ENCODE results near the gene COL4A6. TPM values are rescaled to one million over a fixed set of nuclear protein-coding genes. Genes with fewer than 3 reads are reported as not detected.

COL4A6 gene
- total RNA-seq, 1 donor: not detected

DNA sequence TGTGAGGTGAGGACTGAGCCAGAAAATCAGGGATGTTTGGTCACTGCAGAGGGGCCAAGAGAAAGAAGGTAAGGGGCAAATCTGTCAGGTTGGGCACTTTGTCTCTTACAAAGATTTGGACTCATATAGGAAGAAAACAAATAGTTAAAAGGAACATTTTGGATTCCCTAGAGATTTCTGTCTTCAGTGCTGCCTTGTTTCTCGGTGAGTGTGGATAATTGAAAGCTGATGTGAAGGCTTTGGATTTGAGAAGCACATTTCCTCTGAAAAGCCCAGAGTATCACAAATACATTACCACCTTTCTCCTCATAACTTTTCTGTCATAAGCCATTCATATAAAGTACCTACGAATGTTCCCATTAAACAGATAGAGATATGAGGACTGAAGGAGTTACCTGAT lies 239.2 kb downstream of the COL4A6 start:
- no peaks in the 10 kb centered on the region for H3K4me1 ChIP-seq (ENCODE audit: insufficient read depth, low read length)
- no peak overlapping the region for H3K4me3 ChIP-seq (ENCODE audit: low read length)
- H3K9me3 ChIP-seq (ENCODE audit: low read depth, low read length): no peaks in the 10 kb centered on the region
- H3K27me3 ChIP-seq (ENCODE audit: insufficient read depth, low read length): no peaks in the 10 kb centered on the region

GRCh38 chrX:108198420-108198819 lies 239.8 kb downstream of the COL4A6 start:
- Histone ChIP-seq H3K4me3 (ENCODE audit: low read length) (no peak overlapping the region), H3K27me3 (ENCODE audit: insufficient read depth, low read length) (no peaks in the 10 kb centered on the region)

GRCh38 chrX:108186811-108187210 lies 251.4 kb downstream of the COL4A6 start:
- Histone ChIP-seq H3K4me3 (ENCODE audit: low read length) (no peak overlapping the region), H3K9me3 (ENCODE audit: low read depth, low read length) (no peaks in the 10 kb centered on the region), H3K4me1 (ENCODE audit: insufficient read depth, low read length) (no peaks in the 10 kb centered on the region), H3K27me3 (ENCODE audit: insufficient read depth, low read length) (no peaks in the 10 kb centered on the region)

More at GRCh38 chrX:108198420-108198819, 239.8 kb downstream of the COL4A6 start:
- Histone ChIP-seq H3K4me1 (ENCODE audit: insufficient read depth, low read length) (no peaks in the 10 kb centered on the region), H3K9me3 (ENCODE audit: low read depth, low read length) (no peaks in the 10 kb centered on the region)

DNA sequence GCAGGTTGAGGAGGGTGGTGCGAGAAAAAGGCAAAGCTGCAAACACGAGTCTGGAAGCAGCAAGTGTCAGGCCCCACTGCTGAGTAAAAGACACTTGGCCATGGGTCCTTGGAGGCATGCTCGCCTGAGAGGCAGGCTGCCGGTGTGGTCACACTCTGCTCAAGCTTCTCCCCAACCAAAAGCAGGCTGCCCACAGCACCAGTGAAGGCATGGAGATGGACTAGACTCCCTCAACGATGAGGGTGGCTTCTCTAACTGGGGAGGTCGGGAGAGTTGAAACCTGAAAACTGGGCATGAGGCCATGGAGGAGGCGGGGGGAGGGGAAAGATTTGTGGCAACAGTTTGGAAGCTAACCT lies 260.1 kb downstream of the COL4A6 start:
- Histone ChIP-seq H3K4me3 (ENCODE audit: low read length) (no peak overlapping the region), H3K27me3 (ENCODE audit: insufficient read depth, low read length) (no peaks in the 10 kb centered on the region), H3K9me3 (ENCODE audit: low read depth, low read length) (no peaks in the 10 kb centered on the region), H3K4me1 (ENCODE audit: insufficient read depth, low read length) (no peaks in the 10 kb centered on the region)

GRCh38 chrX:108177351-108178142 lies 260.7 kb downstream of the COL4A6 start:
- Histone ChIP-seq H3K4me3 (ENCODE audit: low read length) (no peak overlapping the region), H3K9me3 (ENCODE audit: low read depth, low read length) (no peaks in the 10 kb centered on the region), H3K27me3 (ENCODE audit: insufficient read depth, low read length) (no peaks in the 10 kb centered on the region), H3K4me1 (ENCODE audit: insufficient read depth, low read length) (no peaks in the 10 kb centered on the region)

GRCh38 chrX:108173874-108174273 lies 264.3 kb downstream of the COL4A6 start:
- no peak overlapping the region for H3K4me3 ChIP-seq (ENCODE audit: low read length)
- H3K9me3 ChIP-seq (ENCODE audit: low read depth, low read length): no peaks in the 10 kb centered on the region
- no peaks in the 10 kb centered on the region for H3K27me3 ChIP-seq (ENCODE audit: insufficient read depth, low read length)
- no peaks in the 10 kb centered on the region for H3K4me1 ChIP-seq (ENCODE audit: insufficient read depth, low read length)

GRCh38 chrX:108171671-108172070 lies 266.6 kb downstream of the COL4A6 start:
- H3K4me1 ChIP-seq (ENCODE audit: insufficient read depth, low read length): no peaks in the 10 kb centered on the region
- no peaks in the 10 kb centered on the region for H3K9me3 ChIP-seq (ENCODE audit: low read depth, low read length)
- no peaks in the 10 kb centered on the region for H3K27me3 ChIP-seq (ENCODE audit: insufficient read depth, low read length)
- no peak overlapping the region for H3K4me3 ChIP-seq (ENCODE audit: low read length)

- no peaks in the 10 kb centered on the region for H3K4me1 ChIP-seq (ENCODE audit: insufficient read depth, low read length)
- H3K4me3 ChIP-seq (ENCODE audit: low read length): no peak overlapping the region
- no peaks in the 10 kb centered on the region for H3K27me3 ChIP-seq (ENCODE audit: insufficient read depth, low read length)
- no peaks in the 10 kb centered on the region for H3K9me3 ChIP-seq (ENCODE audit: low read depth, low read length)
Measured at GRCh38 chrX:108169768-108170167, 268.5 kb downstream of the COL4A6 start.

DNA sequence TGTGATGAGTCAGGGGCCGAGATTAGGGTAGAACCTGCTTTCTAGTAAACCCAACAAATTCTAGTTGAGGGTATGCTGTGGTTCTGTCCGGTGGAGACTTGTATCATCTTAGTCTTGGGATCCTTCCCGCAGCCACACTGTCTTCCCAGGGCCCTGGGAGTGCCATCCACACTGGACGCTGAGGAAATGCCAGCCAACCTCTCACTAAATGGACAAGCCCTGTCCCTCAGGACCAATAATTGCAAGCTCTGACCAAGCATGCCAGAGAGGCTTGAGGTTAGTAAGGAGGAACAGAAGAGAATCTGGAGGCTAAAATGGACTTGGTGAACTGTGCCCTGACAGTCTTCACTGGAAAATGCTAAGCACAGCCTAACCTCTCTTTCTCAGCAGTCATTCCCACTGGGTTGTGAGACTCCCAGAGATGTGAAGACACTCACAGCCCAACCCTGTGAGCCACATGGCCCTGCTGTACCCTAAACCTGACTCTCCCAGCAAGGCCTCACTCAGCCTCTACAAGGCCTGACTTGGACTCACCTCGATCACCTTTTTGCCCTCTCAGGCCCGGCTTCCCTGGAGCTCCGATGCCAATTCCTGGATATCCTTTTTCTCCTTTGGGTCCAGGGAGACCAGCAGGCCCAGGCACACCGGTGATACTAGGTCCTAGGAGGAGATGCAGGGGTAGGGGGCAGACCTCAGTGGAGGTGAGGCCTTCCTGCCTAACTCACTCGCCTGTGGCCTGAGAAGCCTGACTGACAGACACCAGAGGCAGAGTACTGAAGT lies 269.1 kb downstream of the COL4A6 start:
- H3K27me3 ChIP-seq (ENCODE audit: insufficient read depth, low read length): no peaks in the 10 kb centered on the region
- no peaks in the 10 kb centered on the region for H3K4me1 ChIP-seq (ENCODE audit: insufficient read depth, low read length)
- no peak overlapping the region for H3K4me3 ChIP-seq (ENCODE audit: low read length)
- H3K9me3 ChIP-seq (ENCODE audit: low read depth, low read length): no peaks in the 10 kb centered on the region

- Histone ChIP-seq H3K4me1 (ENCODE audit: insufficient read depth, low read length) (no peaks in the 10 kb centered on the region), H3K9me3 (ENCODE audit: low read depth, low read length) (no peaks in the 10 kb centered on the region), H3K27me3 (ENCODE audit: insufficient read depth, low read length) (no peaks in the 10 kb centered on the region), H3K4me3 (ENCODE audit: low read length) (no peak overlapping the region)
Measured at GRCh38 chrX:108167211-108167872, 270.9 kb downstream of the COL4A6 start.

- Histone ChIP-seq H3K9me3 (ENCODE audit: low read depth, low read length) (no peaks in the 10 kb centered on the region), H3K4me1 (ENCODE audit: insufficient read depth, low read length) (no peaks in the 10 kb centered on the region), H3K27me3 (ENCODE audit: insufficient read depth, low read length) (no peaks in the 10 kb centered on the region), H3K4me3 (ENCODE audit: low read length) (no peak overlapping the region)
Measured at GRCh38 chrX:108165383-108166111, 272.7 kb downstream of the COL4A6 start.

GRCh38 chrX:108163333-108164082 lies 274.7 kb downstream of the COL4A6 start:
- no peaks in the 10 kb centered on the region for H3K9me3 ChIP-seq (ENCODE audit: low read depth, low read length)
- no peaks in the 10 kb centered on the region for H3K4me1 ChIP-seq (ENCODE audit: insufficient read depth, low read length)
- H3K27me3 ChIP-seq (ENCODE audit: insufficient read depth, low read length): no peaks in the 10 kb centered on the region
- H3K4me3 ChIP-seq (ENCODE audit: low read length): no peak overlapping the region

DNA sequence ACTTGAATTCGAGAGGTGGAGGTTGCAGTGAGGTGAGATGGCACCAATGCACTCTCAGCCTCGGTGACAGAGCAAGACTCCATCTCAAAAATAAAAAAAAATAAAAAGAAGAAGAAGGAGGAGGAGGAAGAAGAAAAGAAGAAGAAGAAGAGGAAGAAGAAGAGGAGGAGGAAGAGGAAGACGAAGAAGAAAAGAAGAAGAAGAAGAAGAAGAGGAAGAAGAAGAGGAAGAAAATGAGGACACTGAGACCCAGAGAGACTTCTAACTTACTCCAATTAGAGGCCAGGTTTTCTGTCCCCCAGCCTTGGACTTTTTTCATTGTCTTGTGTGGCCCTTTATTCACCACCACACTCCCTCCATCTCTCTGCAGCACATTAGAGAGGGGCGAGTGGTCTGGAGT lies 276.0 kb downstream of the COL4A6 start:
- no peaks in the 10 kb centered on the region for H3K9me3 ChIP-seq (ENCODE audit: low read depth, low read length)
- H3K4me1 ChIP-seq (ENCODE audit: insufficient read depth, low read length): no peaks in the 10 kb centered on the region
- H3K27me3 ChIP-seq (ENCODE audit: insufficient read depth, low read length): no peaks in the 10 kb centered on the region
- no peak overlapping the region for H3K4me3 ChIP-seq (ENCODE audit: low read length)

DNA sequence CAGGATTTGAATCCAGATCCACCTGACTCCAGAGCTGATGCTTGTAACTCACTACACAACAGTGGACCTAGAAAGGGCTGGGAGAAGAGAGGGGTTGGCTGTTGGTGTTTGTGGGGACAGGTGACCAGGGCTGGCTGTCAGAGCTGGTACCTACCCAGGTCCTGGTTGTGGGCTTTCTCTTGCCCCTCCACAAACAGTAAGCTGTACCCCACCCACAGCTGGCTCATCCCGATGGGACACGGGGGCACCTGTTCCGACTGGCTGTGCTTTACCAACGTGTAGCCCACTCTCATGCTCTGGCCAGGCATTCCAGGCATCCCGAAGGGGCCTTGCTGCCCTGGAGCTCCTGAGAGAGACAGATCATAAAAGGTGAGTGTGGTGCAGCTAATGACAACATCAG lies 277.9 kb downstream of the COL4A6 start:
- no peaks in the 10 kb centered on the region for H3K27me3 ChIP-seq (ENCODE audit: insufficient read depth, low read length)
- H3K9me3 ChIP-seq (ENCODE audit: low read depth, low read length): no peaks in the 10 kb centered on the region
- H3K4me3 ChIP-seq (ENCODE audit: low read length): no peak overlapping the region
- no peaks in the 10 kb centered on the region for H3K4me1 ChIP-seq (ENCODE audit: insufficient read depth, low read length)
